Amygdala (tissue), 56 donors: ENCODE data around the gene C1orf21.
A peak's percentile ranks its signal among the peaks of the same experiment; 100 is the strongest.
"Not testable (repeated sequence)": the region's sequence is repeated elsewhere in the genome, so short reads cannot be mapped to it uniquely, and the experiment has no call there.

Experiments
- DNase-seq, 56 donors: peaks; one replicate each; lab custom pipeline; 2025; lab: John Stamatoyannopoulos, UW

Gene C1orf21

DNA sequence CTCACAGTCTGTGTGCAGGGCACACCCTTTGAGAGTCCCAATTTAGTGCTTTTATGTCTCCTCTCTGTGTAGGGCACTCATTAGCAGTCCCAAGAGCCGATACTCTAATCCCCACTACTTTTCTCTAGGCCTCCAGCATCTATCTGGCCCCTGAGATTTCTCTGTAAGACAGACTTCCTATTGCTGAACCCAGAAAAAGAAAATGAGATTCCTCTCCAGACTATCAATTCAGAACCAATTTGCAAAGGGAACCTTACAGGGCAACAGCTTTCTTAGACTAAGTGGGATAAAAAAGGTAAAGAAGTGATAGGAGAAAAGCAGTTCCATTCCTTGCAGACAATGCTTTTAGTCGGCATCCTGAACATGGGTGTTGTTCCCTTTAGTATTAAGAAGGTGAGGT is 195.6 kb downstream of the C1orf21 start:
- DNase-seq, result no peak

DNA sequence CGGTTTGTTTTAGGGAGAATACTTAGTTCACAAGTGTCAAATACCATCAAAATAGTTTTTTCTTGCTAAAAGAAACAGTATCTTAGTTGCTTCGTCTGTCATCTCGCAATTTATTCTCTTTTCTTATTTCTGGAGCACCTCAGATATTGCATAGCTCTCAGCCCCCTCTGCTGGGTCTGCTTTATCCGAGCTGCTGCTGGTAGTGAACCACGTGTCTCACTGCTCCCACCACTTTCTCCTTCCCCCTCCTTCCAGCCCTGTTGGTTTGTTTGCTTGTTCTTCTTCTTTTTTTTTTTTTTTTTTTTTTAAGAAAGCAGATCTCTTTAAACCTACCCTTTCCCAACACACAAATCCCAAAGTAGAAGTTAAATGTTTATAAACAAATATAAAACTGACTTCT is 197.0 kb downstream of the C1orf21 start:
- DNase-seq, result no peak

DNA sequence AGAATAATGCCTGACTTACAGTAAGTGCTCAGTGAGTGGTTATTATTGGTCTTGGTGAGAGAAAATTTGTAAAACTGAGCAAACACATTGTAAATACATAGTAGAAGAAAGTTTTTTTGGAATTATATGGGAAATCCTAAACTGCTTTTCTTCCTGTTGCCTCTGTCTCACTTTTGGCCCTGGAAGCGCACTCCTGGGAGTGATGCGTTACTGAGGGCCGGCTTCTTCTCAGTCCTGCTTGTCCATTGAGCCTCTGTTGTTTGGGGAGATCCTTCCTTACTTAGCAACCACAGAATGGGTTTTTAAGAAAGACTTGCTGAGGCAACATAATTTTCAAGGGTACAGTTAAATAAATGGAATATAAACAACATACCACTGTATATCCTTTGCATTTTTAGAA is 201.9 kb downstream of the C1orf21 start:
- DNase-seq, result no peak

DNA sequence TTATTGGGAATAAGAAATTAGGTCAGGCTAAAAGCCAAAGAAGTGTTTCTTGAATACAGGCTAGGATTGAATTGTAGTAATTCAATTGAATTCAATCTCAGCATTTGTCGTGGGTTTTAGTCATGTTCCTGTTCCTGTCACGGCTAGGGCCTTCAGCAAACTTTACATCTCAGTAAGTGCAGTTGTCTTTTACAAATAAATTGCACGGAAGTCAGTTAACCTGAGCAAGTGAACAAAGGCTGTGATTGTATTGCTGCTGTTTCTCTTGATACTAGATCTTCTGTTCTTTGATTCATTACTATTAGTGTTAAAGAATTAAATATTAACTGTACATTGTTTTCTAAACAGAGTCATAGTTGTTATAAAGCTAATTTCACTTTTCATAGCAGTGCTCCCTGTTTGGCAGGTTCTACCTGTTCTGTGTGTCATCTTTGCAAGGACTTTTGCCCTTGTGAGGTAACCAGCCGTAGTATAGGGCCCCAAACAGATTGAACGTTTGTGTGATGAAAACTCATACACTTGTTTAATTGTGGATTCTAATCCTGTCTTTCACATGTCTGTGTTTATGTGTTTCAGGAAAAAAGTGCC is 203.4 kb downstream of the C1orf21 start:
- no peak for DNase-seq

DNA sequence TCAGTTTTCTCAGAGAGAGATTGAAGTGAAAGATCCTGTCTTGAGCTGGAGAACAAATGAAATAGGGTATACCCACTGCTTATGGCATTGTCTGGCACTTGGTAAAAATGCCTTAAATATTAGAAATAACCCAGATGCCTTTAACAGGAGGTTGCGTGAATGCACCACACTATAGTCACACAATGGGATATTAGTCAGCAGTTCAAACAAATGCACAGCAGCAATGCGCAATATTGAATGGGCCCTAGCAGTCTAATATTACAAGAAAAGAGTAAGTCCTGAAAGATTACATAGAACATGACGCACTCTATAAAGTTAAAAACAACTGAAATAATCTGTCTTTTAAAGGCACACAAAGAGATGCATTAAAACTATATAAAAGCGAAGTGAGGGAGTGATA is 206.8 kb downstream of the C1orf21 start:
- no peak for DNase-seq

DNA sequence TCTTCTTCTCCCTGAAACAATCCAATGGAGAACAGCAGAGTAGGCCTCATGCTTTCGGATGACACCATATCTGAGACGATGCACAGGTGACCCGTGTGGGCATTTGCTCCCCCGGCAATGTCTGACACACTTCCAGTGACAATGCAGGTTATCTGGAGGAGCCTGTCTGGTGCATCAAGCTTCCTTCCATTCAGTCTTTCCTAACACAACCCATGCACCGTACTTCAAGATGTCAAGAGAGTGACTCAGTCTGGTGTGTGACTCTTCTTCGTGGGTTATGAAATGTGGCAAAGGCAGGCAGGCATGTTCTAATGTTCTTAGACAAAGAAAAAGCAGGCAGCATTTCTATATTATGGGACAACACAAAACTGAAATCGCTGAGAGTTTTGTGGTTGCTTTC is 208.8 kb downstream of the C1orf21 start:
- DNase-seq, result no peak

DNA sequence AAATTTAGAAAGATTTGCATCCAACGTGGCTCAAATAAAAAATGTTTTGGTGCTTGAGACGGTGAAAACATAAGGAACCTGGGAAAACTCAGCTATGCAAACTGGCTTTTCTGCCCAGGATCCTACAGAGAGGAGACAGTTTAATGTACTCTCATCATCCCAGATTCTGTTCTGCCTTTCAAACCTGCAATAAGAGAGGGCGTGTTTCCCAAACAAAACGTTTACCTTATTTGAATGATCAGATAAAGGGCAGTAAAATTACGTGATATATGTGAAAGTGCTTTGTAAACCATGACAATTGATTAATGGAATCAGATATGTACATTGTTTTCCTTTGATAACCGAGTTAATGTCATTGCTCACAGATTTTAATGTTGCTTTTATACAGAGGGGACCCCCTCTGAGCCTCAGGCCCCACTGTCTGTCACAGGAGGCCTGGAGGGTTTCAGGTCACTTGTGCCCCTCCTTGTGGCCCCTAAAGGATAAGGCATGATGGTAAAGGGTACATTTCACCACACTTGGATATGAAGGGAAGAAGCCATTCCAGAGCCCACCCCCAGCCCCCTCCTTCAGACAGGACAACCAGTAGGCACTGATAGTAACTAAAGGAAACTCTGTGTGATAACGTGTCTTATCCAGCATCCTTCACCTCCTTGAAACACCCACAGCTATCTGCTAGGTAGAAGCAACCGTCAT is 210.3 kb downstream of the C1orf21 start:
- no peak for DNase-seq

DNA sequence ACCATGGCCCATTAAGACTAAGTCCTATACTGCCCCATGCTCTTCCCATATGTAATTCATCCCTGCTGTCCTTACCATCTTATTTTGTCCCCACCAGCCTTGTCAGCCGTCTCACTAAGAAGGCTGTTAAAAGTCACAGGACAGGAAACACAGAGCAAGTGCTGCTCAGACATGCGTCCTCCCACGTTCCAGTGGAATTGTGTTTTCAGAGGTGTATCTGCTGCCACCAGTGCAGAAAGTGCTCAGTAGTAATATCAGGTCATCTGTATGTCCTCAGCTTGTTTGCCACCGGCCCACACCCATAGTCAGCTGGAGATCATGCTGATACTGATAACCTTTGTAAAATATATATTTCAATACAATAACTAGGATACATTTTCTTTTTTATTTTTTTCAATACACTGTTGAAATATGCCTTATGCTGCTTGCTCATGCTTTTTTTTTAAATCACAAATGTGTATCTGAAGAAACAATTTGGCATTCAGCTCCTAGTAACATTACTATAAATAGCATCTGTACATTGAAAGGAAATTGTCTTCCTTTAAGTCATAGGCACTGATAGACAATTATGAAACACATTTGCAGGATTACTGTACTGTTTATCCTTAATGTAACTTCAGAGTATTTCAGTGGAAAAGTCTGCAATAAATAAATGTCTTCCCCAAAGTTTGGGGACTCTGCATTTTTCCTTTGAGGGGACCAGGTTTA is 211.0 kb downstream of the C1orf21 start:
- no peak for DNase-seq

DNA sequence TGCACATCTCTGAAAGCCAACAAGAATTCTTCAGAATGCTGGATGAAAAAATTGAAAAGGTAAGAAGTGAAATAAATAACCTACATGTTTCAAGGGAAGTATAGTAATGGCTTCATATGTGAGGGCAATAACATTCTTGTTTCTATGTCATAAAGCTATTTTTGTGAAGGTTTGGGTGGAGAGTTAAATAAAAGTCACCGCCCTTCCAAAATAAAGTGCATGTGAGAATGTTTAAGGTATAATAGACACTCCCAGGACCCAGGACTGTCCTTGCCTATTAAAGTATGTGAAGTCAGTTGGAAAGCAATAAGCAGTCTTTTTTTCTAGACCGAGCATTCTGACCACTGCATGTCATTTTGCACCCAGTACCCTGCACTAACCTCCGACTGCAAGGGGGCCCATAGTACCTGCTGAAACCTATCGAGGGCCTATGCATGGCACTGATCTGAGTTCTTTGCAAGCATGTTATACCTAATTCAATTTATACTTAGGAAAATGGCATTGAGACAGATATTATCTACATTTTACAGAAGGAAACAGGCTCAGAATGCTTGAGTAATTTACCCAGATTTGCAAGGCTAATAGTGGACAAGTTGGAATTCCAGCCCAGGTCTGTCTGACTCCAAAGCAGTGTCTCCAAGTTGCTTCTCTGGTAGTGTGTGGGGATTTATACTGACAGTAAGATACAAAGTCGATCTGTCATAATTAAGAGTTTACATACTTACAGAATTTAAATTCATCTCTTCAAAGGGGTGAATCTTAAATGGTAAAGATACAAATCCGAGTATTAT is 211.8 kb downstream of the C1orf21 start:
- no peak for DNase-seq

DNA sequence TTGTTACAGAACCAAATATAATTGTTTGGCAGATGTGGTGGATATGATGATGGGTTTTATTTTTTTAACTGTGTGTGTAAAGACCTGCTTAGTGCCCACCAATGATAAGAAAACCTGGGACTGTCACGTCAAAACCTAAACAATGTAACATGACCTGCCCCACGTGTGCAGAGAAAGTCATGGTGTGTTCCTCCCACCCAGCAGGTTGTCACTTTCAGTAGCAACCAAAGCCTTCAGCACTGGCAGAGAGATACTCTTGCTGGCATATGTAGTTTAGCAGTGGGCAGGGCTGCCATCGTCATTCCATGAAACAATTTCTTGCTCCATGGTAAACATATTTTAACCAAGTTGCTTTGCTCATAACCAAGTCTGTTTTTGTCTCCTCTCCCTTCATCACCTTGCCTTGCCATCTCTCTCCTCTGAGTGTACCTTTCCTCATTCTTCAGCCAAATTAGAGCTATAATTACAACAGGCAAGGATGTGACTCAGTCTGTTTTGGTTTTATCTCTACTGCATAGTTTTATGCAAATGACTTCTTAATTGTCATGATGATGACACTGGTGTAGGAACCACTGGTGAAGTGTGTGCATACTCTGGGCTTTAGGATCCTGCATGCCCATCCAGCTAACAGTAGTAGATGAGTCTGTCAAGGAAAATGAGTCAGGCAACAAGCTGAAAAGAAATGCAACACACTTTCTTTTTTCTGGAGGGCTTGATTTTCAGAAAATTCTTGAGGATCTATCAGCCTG is 217.5 kb downstream of the C1orf21 start:
- DNase-seq, result no peak

DNA sequence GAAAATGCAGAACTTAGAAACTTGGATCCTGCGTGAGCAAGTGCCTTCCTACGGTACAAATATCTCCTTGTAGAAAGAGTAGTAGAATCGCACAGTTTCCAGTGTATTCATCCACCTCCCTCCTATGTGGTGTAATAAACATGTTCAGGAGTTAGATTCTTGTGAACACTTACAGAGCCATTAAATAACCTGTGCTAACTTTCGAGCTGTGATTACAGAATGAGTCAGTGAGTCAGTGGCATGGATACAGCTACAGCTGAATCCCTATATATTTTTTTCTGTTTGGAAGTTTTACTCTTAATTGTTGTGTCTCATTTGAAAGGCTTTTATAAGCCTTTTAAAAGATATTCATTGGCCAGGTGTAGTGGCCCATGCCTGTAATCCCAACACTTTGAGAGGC is 219.1 kb downstream of the C1orf21 start:
- no peak for DNase-seq

DNA sequence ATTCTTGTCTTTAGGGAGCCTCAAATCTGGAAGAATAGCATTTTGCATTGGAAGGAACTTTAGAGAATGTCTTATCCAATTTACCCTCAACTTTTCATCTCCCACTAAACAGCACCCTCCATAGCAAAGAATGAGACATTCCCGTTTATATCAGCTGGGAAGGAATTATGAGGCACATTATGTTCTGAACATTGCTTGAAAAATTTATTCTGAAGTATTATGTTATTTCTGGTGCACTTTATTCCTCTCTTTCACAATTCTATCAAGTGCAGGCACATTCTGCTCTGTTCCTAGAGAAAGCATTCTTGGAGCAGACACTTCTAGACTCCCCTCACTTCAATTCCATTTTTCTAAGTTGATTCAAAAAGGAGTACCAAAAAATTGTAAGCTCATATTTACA is 220.0 kb downstream of the C1orf21 start:
- no peak for DNase-seq

DNA sequence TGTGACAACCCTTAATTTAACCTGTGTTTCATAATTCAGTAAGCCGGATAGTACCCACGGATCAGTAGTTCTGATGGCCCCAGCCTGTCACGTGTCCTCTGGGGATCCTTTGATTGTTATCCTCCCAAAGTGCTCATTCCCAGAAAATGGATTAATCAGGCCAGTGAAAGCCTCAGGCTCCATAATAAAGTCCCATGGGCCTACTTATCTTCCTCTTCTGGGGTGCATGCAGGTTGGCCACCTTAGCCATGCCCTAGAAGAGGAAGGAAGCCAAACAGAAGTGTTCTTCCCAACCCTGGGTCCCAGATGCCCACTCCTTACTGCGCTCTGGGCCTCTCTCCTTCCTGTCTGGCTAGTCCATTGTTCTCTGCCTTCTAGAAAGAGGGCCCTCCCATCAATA is 221.8 kb downstream of the C1orf21 start:
- no peak for DNase-seq

DNA sequence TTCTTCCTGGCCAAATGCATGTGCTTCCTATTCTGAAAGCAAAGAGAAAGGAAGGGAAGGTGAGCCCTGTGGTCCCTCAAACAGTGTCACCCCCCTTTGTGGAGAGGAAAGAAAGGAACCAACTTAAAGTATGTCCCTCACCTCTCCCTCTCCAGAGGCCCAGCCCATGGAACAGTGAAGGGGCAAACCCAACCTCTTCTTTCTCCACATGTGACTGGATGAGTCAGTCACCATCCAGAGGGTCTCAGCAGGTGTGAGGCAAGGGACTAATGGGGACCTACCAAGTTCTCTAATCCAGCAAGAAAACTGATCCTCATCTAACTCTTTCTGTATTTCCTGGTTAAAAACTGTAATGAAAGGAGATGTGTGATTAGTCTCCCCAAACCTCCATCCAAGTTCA is 222.2 kb downstream of the C1orf21 start:
- no peak for DNase-seq

DNA sequence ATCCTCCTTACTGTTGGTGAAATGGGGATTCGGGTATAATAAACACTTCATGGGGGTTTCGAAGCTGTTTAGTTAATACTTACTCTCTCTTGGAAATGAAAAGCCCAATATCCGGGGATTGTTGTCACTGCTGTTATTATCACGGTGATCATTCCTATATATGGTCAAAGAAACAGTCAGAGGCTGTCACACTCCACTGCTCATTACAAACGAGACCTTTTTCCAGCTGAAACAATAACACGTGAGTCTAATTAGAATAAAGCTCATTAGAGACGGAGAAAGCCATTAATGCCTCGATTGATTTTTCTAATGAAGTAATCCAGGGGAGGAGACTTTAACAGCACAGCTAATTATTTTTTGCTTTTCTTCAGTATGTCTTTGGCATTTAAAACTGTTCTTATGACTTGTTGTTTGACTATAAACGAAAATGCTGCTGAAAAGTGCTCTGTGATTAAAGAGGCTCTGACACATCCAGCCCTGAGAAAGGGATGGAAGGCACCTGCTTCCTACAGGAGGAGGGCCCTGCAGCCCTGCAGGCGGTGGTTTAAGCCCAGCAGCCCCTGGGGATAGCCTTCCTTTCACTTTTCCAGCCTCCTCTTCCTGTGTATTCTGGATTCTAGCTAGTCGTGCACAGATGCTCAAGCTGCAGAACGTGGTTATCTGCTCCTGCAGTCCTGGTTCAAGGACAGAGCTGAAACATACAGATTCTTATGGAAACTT is 224.2 kb downstream of the C1orf21 start:
- DNase-seq, result peak in 1 of 56 donors; percentile 23

DNA sequence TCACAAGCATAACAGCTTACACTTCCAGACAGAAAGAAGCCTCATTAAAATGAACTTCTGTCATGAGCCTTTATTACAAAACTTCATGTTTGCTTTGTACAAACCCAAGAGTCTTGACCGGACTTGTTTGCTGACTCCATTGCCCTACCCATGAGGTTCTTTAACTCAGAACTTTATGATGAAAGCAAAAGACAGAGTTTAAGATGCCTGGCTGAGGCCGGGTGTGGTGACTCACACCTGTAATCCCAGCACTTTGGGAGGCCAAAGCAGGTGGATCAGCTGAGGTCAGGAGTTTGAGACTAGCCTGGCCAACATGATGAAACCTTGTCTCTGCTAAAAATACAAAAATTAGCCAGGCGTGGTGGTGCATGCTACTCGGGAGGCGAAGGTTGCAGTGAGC is 225.4 kb downstream of the C1orf21 start:
- DNase-seq, result not testable (repeated sequence)

DNA sequence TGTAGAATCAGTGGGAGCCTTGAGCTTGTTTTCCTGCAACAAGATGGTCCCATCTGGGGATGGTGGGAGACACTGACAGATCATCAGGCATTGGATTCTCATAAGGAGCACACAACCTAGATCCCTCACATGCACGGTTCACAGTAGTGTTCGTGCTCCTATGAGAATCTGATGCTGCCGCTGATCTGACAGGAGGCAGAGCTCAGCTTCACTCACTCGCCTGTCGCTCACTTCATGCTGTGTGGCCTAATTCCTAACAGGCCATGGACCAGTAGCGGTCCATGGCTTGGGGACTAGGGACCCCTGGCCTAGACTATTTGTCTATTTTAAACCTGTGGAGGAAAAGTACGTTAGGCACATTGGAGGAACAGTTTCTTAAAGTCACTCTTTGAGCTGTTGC is 227.8 kb downstream of the C1orf21 start:
- DNase-seq, result no peak

DNA sequence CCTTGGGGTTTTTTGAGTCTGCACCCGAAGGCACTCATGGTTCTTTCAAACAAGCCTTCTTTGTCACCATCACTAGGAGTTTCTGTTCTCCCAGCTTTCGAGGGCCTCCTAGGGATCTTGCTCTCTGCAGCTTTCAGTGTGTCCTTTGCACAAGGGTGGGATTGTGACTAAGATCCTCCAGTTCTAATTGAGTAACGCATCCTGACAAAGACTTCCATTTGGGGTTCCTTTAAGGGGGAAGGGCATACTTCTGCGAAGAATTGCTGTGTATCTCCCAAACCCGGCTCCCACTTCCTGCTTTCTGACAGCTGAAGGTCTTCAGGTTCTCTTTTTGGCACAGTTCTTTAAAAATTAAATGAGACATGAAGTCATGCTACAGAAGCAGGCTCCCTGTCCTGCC is 228.5 kb downstream of the C1orf21 start:
- DNase-seq, result no peak

DNA sequence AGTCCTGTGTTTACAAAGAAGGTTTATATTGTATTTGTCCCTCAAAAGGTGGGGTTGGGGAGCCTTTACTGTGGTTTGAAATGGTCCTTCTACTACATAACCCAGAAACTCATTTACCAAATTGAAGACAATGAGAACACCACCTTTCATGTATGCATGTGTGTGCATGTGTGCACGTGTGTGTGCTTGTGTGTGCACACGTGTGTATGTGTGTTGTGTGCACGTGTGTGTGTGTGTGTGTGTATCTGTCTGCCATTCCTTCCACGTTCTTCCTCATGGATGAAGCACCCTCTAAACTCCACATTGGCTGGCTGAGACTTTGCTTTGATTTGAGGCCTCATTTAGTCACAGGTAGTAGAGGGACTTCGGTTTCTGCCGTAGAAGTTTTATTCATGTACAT is 229.7 kb downstream of the C1orf21 start:
- no peak for DNase-seq
